HG03196 (cell line): ENCODE data around the gene PNCK.

ENCODE experiments used
- ATAC-seq: cut with Tn5 transposase; IDR thresholded peaks from one replicate; pipeline ENCODE4 v1.9.1; 2021; ENCODE audit not compliant: unreplicated experiment

Gene PNCK

DNA sequence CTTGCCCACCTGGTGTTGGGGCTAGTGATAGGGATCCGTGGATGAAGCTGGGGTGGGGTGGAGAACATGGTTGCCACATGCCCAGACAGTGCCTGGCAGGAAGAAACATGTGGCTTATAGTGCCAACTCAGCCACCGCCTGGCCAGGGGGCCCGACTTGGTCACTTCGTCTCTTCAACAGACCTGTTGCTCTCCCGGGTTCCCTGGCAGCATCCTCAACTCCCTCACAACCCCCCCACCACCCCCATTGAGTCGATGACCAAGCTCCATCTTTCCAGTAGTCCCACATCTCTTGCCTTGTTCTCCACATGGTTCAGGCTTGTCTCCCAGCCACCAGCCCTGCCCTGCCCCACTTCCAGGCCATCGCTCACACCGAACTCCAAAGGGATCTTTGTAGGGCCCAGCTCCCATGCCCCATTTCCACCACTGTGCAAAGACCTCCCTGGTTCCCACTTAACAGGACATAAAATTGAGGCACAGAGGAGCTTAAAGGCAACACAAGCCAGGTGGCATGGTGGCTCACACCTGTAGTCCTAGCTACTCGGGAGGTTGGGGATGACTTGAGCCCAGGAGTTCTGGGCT, 7.8 kb downstream of the PNCK start:
- no peak for ATAC-seq

DNA sequence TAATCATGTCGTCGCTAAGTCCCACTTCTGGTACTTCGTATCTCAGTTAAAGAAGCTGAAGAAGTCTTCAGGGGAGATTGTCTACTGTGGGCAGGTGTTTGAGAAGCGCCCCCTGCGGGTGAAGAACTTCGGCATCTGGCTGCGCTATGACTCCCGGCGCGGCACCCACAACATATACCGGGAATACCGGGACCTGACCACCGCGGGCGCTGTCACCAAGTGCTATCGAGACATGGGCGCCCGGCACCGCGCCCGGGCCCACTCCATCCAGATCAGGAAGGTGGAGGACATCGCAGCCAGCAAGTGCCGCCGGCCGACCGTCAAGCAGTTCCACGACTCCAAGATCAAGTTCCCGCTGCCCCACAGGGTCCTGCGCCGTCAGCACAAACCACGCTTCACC, 11.3 kb downstream of the PNCK start:
- no peak for ATAC-seq

DNA sequence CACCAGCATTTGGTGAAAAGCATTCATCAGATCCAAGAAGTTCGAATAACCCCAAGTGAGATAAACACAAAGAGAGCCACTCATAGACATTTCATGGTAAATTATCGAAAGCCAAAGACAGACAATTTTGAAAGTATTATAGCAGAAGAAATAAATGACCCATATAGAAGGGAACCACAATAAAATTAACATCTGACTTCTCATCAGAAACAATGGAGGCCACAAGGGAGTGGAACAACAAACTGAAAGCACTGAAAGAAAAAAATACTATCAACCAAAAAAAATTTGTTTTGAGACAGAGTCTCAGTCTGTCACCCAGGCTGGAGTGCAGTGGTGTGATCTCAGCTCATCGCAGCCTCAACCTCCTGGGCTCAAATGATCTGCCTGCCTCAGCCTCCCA, 14.3 kb downstream of the PNCK start:
- ATAC-seq = no peak

DNA sequence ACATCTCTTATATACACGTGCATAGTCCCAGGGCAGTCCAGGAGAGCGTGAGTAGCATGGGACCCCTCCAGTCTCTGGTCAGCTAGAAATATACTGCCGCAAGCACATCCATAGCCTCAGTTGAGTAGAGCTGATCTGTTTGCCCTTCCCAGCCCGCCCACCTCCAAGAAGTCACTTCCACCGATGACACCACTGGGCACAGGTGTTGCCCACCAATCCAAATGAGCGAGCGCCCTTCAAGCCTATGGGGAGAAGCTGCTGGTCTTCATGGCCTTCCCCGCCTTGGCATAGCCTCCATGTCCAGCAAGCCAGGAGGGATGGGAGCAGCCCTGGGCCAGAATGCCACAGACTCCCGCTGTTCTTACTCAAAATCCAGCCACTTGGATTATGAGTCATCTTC, 16.5 kb downstream of the PNCK start:
- ATAC-seq = no peak

DNA sequence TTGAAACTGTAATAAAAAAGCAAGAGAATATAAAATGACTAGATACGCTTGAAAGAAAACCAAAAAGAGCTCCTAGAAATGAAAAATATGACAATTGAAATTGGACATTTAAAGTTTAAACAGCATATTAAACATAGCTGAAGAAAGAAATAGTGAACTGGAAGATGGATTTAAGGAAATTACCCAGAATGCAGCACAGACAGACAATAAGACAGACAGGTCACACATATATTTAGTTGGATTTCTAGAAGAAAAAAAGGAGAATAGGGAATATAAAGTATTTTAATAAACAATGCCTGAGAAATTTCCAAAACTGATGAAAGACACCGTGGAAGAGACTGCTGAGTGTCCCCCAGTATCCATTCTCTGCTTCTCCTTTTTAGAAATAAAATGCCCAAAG, 20.1 kb downstream of the PNCK start:
- no peak for ATAC-seq

DNA sequence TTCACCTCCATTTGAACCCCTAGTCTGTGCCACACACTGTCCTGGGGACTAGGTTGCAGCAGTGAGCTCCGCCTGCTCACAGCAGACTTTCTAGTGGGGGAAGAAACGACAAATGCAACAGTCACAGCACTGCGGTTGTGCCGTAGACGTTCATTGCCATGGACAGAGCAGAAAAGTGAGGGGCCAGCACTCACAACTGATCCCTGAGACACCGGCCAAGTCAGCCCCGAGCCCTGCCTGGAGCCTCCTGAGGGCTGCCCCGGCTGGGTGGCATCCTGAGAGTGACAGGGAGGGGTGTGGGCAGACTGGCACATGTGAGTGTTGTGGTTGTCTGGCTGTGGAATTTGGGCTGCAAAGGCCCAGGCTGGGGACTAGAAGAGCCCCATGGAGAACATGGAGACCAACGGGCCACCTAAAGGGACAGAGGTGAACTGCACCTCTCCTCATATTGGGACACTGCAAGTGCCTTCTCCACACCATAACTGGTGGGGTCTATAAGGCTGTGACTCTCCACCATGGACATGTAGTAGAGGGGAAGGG, 22.0 kb downstream of the PNCK start:
- no peak for ATAC-seq

DNA sequence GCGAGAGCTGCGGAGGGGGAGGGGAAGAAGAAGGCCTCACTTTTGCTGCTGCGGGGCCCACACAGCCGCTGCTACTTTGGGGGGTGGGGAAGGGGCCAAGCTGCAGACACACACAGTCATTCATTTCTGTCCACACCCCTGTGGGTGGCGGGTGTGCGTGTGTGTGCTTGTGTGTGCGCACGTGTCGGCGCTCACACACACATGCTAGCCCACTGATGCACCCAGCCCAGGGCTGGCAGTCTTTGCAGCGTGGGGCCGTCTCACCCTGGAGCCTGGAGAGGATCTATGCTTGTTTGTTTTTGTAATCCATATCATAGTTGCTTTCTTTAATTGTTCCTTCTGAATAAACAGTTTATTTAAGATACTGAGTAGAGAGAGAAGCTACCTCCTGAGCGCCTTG, 22.7 kb downstream of the PNCK start:
- ATAC-seq = no peak

DNA sequence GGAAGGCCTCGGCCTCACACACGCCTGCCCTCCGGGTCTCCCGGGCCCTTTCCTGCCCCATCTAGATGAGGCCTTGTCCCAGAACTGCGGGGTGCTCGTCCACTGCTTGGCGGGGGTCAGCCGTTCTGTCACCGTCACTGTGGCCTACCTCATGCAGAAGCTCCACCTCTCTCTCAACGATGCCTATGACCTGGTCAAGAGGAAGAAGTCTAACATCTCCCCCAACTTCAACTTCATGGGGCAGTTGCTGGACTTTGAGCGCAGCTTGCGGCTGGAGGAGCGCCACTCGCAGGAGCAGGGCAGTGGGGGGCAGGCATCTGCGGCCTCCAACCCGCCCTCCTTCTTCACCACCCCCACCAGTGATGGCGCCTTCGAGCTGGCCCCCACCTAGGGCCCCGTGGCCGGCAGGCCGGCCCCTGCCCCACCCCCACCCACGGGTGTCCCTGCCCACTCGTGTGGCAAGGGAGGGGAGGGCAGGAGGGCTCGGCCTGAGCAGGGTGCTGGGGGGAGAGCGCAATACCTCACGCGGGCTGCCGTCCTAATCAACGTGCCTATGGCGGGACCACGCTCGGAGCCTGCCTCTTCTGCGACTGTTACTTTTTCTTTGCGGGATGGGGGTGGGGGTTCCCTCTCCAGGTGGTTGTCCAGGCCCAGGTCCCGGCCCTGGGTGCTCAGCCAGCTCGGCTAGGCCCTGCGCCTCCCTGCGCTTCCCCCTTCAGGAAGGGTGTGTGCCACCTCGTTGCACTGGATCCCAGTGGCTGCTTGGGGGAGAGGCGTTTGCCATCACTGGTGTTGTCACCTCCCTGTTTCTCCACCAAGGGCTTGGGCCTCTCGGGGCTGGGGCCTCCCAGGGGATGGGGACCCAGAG, 23.5 kb downstream of the PNCK start:
- no peak for ATAC-seq

DNA sequence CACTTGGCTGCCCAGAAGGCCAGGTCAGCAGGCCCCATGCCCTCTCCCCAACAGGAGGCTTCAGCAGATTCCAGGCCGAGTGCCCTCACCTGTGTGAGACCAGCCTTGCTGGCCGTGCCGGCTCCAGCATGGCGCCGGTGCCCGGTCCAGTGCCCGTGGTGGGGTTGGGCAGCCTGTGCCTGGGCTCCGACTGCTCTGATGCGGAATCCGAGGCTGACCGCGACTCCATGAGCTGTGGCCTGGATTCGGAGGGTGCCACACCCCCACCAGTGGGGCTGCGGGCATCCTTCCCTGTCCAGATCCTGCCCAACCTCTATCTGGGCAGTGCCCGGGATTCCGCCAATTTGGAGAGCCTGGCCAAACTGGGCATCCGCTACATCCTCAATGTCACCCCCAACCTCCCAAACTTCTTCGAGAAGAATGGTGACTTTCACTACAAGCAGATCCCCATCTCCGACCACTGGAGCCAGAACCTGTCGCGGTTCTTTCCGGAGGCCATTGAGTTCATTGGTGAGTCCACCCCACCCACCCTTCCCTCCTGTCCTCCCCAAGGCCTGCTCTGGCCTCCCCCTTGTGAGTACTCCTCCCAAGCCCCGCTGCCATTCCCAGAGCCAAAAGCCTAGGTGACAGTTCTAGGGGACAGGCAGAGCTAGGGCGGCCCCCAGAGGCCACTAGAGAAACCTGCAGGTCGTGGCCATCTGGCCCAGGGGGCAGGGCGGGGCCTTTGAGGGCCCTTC, 24.3 kb downstream of the PNCK start:
- ATAC-seq = no peak

DNA sequence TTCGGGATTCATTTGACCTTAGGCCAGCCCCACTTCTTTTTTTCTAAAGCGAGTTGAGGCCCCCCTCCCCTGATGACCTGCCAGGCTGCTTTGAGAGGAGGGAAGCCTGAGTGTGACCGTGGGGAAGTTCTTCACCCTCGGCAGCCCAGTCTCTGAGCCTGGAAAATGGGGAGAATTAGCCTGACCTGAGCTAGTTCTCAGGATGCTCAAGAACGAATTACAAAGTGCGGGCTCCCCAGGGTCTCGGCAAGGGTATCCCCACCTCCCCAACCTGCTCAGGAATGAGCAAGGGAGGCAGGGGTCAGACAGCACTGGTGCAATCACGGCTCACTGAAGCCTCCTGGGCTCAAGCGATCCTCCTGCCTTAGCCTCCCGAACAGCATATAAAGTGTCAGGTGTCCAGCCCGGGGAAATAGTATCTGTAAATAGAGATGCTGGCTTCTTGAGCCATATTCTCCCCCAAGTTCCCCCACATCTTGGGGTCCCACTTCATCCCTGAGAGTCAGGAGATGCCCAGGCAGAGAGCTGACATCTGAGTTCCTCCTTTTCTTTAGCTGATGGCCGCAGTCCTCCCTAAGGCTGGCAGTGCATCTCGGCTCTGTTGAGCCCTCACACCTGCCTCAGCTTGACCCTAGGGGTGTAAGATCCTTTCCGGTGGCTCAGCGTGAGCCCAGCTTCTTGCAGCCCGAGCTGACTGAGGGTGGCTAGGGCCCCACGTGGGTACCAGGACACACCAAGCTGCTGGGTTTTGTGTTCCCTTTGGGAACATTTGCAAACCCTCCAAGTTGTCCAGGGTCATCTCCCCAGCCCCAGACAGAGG, 25.0 kb downstream of the PNCK start:
- no peak for ATAC-seq

DNA sequence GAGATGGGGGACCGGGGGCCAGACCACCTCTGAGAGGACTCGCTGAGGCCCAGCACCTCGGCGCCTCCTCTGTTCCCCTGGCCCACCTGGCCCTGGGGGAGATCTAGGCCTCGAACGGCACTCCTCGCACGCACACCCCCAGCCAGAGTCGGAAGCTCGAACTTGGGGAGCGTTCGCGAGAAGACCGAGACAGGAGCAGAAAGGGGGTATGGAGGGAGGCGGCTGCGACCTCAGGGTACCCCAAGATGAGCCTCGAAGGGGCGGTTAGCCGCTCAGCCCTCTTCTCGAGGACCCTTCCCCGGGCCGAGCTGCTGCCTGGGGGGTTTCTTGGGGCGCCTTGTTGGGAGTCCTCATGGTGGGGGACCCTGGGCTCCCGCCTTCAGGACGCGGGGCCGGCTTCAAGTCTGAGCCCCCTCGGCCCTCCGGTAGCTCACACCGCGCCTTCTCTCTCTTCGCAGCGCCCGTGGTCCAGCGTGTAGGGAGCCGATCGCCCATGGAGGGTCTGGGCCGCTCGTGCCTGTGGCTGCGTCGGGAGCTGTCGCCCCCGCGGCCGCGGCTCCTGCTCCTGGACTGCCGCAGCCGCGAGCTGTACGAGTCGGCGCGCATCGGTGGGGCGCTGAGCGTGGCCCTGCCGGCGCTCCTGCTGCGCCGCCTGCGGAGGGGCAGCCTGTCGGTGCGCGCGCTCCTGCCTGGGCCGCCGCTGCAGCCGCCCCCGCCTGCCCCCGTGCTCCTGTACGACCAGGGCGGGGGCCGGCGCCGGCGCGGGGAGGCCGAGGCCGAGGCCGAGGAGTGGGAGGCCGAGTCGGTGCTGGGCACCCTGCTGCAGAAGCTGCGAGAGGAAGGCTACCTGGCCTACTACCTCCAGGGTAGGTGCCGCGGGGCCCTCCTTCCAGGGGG, 25.9 kb downstream of the PNCK start:
- no peak for ATAC-seq

DNA sequence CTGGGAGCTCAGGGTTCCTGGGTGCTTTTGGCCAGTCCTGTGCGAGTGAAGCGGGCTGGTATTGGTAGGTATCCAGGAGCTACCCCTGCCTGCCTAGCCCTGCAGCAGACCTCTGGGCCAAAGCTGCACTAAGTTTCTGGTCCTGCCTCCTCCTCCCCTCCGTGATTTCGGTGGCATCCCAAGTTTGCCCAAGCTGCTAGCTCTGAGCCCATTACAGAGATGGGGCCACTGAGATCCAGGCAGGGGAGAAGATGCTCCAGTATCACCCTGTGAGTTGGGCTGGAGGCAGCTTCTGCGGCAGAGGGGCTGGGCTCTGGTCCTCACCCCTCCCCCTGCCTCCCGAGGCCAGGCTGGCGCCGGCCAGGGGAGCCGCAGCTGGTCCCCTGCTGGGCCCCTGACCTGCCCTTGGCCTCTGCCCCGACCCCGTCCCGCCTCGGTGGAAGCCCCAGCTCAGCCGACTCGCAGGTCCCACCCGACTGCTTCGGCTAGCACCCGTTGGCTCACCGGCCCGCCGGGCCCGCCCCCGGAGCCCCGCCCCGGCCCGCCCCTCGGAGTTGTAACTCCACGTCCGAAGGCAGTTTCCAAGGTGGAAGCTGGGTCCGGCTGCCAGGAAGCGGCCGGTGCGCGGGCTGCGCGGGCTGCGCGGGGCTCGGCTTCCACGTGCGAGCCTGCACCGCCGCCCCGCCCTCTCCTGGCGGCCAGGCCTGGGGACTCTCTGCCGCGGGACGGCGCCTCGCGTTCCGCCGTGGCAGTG, 26.8 kb downstream of the PNCK start, which contains the start of gene DUSP9:
TSS of gene DUSP9 (plus strand) at position 584 of the 754 bp plus-strand sequence. CDS start 751 bp downstream, outside the sequence.
- ATAC-seq = no peak

DNA sequence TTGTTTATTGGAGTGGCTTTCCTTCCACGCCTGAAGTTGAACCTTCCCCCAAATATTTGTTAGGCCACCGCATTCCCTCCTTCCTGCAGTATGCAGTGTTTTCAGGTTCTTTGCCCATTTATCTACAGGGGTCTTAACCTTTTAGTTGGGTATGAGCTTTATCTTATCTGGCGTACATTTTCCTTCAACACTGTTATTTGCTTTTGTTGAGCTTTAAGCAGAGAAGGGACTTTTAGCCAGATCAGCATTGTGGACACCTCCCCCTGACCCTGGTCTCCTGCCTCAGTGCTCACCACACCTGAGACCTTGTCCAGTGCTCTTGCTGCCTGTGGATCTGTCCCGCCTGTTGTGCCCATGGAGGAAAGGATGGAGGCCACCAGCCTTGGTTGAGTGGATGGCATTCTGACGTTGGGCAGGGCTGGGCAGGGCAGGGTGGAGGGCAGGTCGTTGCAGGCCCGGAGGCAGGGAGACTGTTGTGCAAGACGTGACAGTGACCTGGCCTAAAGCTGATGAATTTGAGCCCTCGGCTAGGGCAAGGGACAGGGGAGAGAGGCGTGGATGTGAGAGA, 27.6 kb downstream of the PNCK start:
- no peak for ATAC-seq

DNA sequence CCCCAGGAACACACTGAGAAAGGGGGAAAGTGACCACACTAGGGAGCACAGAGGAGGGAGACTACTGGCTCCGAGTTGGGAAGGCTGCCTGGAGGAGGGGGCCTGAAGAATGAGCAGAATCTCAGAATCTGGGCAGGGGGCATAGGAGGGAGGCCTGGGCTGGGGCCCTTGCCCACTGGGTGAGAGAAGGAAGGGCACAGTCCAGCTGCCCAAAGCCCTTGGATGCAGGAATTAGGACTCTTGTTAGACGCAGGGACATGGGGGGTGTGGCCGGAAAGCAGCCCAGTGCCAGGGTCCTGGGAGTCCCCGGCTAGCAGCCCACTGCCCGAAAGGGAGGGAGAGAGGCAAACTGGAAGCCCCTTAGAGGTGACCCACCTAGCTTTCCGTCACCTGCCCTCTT, 28.5 kb downstream of the PNCK start:
- ATAC-seq = no peak

DNA sequence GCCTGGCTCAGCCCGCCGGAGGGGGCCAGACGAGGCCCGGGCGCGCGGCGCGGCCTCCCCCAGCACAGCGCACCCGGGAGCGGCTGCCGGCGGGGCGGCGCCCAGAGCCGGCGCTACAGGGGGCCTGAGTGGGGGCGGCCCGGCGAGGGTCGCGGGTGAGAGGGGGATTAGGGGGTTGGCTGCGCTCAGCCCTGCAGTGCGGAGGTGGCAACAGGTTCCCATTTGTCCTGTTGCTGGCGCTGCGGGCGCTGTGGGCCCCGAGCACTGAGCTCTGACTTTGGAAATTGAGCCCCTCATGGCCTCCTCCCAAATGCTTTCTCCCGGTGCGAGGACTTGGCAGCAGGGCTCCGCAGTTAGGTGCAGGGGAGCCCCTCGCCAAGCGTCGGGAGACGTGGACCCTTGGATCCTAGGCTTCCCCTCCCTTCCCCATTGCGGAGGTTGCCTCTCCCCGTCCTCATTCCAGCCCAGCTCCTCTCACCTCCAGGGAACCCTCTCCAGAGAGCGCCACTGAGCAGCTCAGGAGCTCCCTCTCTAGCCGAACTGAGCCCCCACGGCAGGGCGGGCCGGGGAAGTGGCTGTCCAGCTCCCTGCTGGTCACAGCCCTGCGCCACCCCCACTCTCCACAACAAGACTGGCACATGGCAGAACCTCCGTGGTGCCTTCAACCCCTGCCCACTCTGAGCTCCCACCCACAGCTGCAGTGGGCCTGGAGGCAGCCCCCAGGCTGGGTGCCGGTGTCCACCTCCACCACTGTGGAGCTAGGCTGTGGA, 29.1 kb downstream of the PNCK start:
- no peak for ATAC-seq

DNA sequence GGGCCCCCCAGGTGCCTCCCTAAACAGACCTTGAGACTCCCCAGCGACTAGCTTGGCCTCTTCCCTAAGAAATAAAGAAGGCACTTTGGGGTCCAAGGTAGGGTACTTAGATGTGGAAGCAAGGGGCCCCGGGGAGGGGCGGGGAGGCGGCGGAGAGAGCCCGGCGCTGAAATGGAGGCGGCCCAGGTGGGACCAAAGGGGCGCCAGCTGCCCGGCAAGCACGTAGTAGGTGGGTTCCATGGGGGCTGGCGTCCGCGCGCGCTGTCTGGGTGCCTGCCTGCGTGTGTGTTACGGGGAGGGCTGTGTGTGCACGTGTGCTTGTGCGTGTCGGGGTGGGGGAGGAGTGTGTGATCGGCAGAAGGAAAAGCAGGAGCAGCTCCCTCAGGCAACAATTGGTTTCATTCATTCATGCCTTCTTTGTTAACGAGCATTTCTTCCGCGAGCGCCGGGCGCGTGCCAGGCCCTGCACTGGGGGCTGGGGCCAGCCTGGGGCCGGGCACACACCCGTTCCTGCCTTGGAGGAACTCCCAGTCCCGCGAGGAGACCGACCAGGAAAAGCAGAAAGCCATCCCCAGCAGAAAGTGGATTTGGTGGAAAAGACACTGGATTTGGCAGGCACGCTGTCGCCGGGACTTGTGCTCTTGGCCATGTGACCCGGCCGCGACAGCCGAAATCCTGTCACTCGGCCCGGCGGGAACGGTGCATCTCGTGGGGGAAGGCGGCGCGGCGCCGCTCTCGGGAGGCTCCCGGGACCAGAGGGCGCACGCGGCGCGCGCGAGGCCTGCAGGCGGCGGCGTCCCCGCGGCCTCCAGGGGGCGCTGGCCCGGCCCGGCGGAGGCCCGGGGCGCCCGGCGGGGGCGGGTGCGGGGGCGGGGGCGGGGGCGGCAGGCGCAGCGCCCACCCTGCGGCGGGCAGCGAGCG, 29.9 kb downstream of the PNCK start:
- no peak for ATAC-seq
